ENCODE measurements around the gene CD320. TPM values are rescaled to one million over a fixed set of nuclear protein-coding genes. Genes with fewer than 3 reads are reported as not detected.

Gene CD320
- total RNA-seq, 4 donors from 2014 or later = 9.0 to 23.6 (median 16.8) TPM

DNA sequence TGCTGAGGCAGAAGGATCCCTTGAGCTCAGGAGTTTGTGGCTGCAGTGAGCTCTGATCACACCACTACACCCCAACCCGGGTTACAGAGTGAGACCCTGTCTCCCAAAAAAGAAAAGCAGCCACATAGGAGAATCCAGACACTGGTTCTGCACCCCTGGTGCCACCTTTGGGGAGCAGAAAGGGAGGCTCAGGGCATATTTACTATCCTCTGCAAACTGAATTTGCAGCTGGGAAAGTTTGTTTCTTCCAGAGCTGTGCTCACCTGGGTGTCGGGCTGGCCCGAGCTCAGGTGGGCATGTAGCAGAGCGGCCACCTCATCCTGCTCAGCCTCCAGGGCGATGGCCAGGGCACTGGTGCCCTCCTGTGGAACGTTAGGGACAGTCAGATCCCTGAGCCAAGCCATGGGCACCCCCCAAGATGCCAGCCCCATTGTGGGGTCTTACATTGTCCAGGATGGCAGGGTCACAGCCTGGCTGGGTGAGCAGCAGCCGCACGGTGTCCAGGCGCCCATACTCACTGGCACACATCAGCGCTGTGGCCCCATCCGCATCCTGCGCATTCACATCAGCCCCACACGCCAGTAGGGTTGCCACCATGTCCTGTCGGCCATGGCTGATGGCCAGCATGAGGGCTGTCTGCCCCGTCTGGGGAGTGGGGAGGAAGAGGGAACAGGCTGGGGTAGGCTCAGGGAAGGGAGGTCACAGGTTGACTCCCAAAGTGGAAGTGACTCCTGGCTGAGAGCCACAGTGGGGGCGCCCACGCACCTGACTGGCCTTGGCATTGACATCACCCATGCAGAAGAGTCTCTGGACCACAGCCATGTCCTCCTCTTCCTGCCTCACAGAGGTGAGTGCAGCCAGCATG is 16.3 kb upstream of the CD320 start:
- WGBS, 2 donors = 60 to 79% methylated on average over 14 of the region's 17 CpGs
- no peak for DNase-seq (ENCODE audit: low spot score in 2 of 2)
- H3K4me3 ChIP-seq (ENCODE audit: low read depth, poor library complexity, severe bottlenecking) = no peak overlapping the region
- TF ChIP-seq, protein P1, sequence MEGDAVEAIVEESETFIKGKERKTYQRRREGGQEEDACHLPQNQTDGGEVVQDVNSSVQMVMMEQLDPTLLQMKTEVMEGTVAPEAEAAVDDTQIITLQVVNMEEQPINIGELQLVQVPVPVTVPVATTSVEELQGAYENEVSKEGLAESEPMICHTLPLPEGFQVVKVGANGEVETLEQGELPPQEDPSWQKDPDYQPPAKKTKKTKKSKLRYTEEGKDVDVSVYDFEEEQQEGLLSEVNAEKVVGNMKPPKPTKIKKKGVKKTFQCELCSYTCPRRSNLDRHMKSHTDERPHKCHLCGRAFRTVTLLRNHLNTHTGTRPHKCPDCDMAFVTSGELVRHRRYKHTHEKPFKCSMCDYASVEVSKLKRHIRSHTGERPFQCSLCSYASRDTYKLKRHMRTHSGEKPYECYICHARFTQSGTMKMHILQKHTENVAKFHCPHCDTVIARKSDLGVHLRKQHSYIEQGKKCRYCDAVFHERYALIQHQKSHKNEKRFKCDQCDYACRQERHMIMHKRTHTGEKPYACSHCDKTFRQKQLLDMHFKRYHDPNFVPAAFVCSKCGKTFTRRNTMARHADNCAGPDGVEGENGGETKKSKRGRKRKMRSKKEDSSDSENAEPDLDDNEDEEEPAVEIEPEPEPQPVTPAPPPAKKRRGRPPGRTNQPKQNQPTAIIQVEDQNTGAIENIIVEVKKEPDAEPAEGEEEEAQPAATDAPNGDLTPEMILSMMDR (IDR thresholded peaks at IDR 0.05) = no peak
- TF ChIP-seq POLR2A (IDR thresholded peaks at IDR 0.05) = no peak
- intact Hi-C loops (cut with DNase I; ENCODE audit: low total_unique reads) = loop anchor here (10.0 kb wide), 1 partner anchor 60 kb away; no protein-coding TSS in a partner anchor

DNA sequence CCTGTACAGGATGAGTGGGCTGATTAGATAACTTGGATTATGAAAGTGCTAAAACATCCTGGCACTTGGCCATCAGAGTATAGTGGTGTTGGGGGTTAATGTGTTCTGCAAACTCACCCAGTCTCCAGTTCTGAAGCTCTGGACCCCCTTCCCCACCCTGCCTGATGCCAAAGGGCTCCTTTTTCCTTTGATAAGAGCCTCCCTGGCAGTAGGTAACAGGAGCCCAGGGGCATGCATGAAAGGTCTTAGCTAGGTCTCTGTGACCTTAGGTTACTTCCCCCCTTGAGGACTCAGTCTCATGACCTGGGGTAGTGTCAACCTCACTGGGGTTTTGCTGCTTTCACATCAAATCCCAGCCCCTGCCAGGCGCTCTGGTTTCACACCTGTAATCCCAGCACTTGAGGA is 15.6 kb upstream of the CD320 start:
- H3K4me3 ChIP-seq (ENCODE audit: low read depth, poor library complexity, severe bottlenecking) = no peak overlapping the region
- DNase-seq (ENCODE audit: low spot score in 2 of 2) = no peak
- WGBS, 2 donors = 92% methylated on average over 1 of the region's 1 CpG
- intact Hi-C loops (cut with DNase I; ENCODE audit: low total_unique reads) = loop anchor here (10.0 kb wide), 1 partner anchor 59 kb away; no protein-coding TSS in a partner anchor
- no peak for TF ChIP-seq POLR2A (IDR thresholded peaks at IDR 0.05)
- TF ChIP-seq, protein P1 (IDR thresholded peaks at IDR 0.05) = no peak

DNA sequence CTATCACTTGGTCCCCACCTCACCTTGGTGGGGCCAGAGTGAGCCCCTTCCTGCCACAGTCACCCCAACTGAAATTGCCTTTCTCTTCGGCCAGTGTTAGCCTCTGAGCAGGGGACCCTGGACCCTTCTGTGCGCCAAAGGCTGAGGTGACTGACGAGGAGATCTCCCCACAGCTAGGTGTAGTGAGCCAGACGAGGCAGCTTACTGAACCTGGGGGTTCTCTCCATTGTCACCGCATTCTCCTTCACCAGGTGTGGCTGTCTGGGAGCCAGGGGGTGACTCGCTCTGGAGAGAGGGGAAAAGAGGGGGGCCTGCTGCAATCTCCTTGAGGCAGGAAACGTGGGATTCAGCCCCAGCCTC is 14.5 kb upstream of the CD320 start:
- 56 to 59% methylated on average over 7 of the region's 7 CpGs for WGBS, 2 donors
- no peak for DNase-seq (ENCODE audit: low spot score in 2 of 2)
- peak overlapping the region; percentile 76 for H3K4me3 ChIP-seq (ENCODE audit: low read depth, poor library complexity, severe bottlenecking)
- intact Hi-C loops (cut with DNase I; ENCODE audit: low total_unique reads) = loop anchor here (10.0 kb wide), 1 partner anchor 58 kb away; no protein-coding TSS in a partner anchor
- TF ChIP-seq POLR2A (IDR thresholded peaks at IDR 0.05) = no peak
- TF ChIP-seq, protein P1 (IDR thresholded peaks at IDR 0.05) = no peak

DNA sequence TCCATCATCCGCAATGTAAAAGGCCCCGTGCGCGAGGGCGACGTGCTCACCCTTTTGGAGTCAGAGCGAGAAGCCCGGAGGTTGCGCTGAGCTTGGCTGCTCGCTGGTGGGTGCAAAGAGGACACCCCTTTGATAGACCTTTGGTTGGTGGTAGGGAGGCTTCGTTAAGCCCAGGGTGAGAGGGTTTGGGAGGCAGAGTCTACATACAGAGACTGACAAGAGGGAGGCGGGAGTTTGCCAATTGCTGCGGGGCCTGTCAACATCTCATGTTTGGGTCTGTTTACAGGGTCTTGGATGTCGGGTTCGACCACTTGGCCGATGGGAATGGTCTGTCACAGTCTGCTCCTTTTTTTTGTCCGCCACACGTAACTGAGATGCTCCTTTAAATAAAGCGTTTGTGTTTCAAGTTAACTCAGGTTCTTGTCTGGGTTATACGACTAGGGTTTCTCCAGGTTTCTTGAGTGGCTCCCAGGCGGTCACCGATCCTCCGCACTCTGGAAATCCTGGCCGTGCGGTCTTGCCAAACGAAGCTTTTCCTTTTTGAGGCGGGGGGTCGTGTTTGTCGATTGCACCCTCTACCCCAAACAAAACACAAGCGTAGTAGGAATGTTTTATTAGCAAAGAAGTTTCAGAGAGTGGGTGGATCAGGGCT is 14.0 kb upstream of the CD320 start:
- intact Hi-C loops (cut with DNase I; ENCODE audit: low total_unique reads) = loop anchor here (10.0 kb wide), 1 partner anchor 57 kb away; no protein-coding TSS in a partner anchor
- peak overlapping the region; percentile 76 for H3K4me3 ChIP-seq (ENCODE audit: low read depth, poor library complexity, severe bottlenecking)
- TF ChIP-seq, protein P1 (IDR thresholded peaks at IDR 0.05) = no peak
- TF ChIP-seq POLR2A (IDR thresholded peaks at IDR 0.05) = no peak
- 16 to 18% methylated on average over 30 of the region's 30 CpGs for WGBS, 2 donors
- DNase-seq (ENCODE audit: low spot score in 2 of 2) = no peak

DNA sequence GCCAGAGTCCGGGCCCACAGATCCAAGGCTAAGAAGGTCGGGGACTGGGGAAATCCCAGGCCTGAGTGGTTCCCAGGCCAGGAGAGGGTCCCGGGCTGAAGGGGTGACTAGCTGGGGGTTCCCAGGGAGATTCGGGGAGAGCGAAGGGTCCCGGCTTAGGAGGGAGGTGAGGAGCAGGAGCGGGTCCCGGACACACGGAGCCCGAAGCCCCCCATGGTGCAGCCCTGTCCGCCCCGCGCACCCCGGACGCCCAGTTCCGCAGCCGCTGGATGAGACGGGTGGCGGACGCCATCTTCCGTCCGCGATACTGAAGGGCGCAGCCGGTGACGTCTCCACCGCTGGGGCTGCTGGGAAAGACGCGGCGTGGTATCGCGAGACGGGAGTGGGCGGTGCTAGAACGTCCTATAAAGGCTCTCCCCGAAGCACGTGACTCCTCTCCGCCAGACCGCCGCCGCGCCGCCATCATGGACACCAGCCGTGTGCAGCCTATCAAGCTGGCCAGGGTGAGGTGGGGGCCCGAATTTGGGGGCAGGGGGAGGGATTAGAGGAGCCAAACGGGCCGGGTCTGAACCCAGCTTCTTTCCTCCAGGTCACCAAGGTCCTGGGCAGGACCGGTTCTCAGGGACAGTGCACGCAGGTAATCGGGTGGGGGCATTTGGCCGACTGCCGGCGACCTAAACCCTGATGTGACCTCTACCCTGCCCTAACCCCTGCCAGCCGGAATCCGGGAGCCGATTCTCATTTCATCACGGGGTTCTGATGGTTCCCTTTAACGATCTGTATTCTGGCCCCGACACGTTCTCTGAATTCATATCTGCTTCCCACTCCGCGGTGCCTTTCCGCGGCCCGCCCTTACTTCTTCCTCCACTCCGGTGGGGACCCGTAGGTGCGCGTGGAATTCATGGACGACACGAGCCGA is 13.2 kb upstream of the CD320 start, which contains the start of the genes NDUFA7 and RPS28:
NDUFA7 (minus strand) TSS at position 309 of the 919 bp plus-strand sequence; CDS start at position 292, 17 bp downstream.
RPS28 (plus strand) TSS at position 430 of the 919 bp plus-strand sequence; CDS start at position 465, 35 bp downstream.
- TF ChIP-seq POLR2A (IDR thresholded peaks at IDR 0.05) = peak in 1 of 2 donors; percentile 74
- TF ChIP-seq, protein P1 (IDR thresholded peaks at IDR 0.05) = peak in 1 of 3 donors; percentile 7
- 0 to 1% methylated on average over 35 to 58 of the region's 72 CpGs for WGBS, 2 donors
- intact Hi-C loops (cut with DNase I; ENCODE audit: low total_unique reads) = loop anchor here (10.0 kb wide), 1 partner anchor 57 kb away; no protein-coding TSS in a partner anchor
- H3K4me3 ChIP-seq (ENCODE audit: low read depth, poor library complexity, severe bottlenecking) = peak within 1 kb of the TSS; percentile 87
- peak; percentile 95 to 100 for DNase-seq (ENCODE audit: low spot score in 2 of 2)

Measured in lower leg skin (tissue), 4 donors.